NT2/D1 (cell line): ENCODE results near the gene RWDD3.

Experiments
- SUZ12 ChIP-seq: IDR thresholded peaks from 2 replicates; pipeline ENCODE4 v1.6.1; 2011; ENCODE audit not compliant: insufficient read length, insufficient read depth; ENCODE audit errors: extremely low read depth
- YY1 ChIP-seq: IDR thresholded peaks from 2 replicates; pipeline ENCODE4 v1.6.1; 2011; ENCODE audit not compliant: insufficient read length, insufficient read depth
- ZNF274 ChIP-seq: IDR thresholded peaks from 2 replicates; pipeline ENCODE4 v1.6.1; 2011; ENCODE audit warnings: mild to moderate bottlenecking, low read depth, low read length

GRCh38 chr1:95263450-95263849, 29.4 kb downstream of the RWDD3 start:
- no peak for TF ChIP-seq ZNF274
- TF ChIP-seq YY1, result no peak
- no peak for TF ChIP-seq SUZ12
